ENCODE results near the gene TEKTIP1. TPM values are rescaled to one million over a fixed set of nuclear protein-coding genes. Genes with fewer than 3 reads are reported as not detected.
"Not testable (repeated sequence)": the region's sequence is repeated elsewhere in the genome, so short reads cannot be mapped to it uniquely, and the experiment has no call there.

The TEKTIP1 gene
- total RNA-seq, 1 experiment from 2014 or later = not detected

DNA sequence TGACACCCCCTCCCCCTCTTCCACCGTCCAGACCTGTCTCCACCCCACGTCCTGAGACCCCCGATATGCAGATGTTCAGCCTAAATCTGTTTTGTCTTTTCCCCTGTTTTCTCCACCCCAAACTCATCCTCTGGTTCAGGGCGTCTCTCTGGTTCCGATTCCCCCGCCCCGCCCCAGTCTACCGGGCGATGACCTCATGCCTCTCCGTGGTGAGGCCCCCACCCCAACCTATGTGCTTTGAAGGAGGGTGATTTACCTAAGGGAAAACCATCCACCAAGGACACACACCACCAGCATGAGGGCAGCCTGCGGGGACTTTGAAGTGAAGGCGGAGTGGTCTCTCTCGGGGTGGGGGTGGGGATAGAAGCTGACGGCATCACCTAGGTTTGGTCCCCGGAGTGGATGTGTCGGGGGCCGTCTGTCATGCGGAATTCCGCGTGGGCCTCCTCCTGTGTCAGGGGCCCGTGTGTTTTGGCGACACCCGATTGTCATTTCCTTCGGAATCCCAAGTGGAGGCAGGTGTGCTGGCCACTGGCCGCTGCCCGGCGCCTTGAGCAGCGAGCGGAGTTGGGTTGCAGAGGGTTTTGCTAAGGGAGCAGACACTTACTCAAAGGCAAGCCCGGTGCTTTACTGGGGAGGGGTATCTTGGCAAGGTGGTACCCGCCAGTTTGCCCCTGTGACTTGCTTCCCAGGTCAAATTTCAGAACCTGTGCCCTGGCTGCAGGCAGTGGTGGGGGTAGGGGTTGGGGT lies 31.4 kb upstream of the TEKTIP1 start:
- BruUV-seq (replicated peaks) = TSS peak; percentile 85
- Histone ChIP-seq H3K9me3 (ENCODE audit: control insufficient read depth, insufficient read depth, low read depth, low read length) (no peaks in the 10 kb centered on the region), H3K36me3 (ENCODE audit: control insufficient read depth, insufficient read depth, low read length) (peaks cover 3% of the 10 kb centered on the region), H3K27me3 (ENCODE audit: control insufficient read depth, insufficient read depth, low read length) (no peaks in the 10 kb centered on the region), H3K27ac (ENCODE audit: low read length) (peak overlapping the region; percentile 8; the same call in 1 of the 2 replicates), H3K4me3 (ENCODE audit: low read depth in 2 of 2, low read length in 2 of 2) (peak overlapping the region; percentile 72 to 73), H3K4me1 (ENCODE audit: control insufficient read depth, insufficient read depth, low read length) (no peaks in the 10 kb centered on the region; the same call in 1 of the 2 replicates)
- DNase-seq (ENCODE audit: low read depth, low spot score) (no peak), ATAC-seq (no peak)
- TF ChIP-seq, protein P1, sequence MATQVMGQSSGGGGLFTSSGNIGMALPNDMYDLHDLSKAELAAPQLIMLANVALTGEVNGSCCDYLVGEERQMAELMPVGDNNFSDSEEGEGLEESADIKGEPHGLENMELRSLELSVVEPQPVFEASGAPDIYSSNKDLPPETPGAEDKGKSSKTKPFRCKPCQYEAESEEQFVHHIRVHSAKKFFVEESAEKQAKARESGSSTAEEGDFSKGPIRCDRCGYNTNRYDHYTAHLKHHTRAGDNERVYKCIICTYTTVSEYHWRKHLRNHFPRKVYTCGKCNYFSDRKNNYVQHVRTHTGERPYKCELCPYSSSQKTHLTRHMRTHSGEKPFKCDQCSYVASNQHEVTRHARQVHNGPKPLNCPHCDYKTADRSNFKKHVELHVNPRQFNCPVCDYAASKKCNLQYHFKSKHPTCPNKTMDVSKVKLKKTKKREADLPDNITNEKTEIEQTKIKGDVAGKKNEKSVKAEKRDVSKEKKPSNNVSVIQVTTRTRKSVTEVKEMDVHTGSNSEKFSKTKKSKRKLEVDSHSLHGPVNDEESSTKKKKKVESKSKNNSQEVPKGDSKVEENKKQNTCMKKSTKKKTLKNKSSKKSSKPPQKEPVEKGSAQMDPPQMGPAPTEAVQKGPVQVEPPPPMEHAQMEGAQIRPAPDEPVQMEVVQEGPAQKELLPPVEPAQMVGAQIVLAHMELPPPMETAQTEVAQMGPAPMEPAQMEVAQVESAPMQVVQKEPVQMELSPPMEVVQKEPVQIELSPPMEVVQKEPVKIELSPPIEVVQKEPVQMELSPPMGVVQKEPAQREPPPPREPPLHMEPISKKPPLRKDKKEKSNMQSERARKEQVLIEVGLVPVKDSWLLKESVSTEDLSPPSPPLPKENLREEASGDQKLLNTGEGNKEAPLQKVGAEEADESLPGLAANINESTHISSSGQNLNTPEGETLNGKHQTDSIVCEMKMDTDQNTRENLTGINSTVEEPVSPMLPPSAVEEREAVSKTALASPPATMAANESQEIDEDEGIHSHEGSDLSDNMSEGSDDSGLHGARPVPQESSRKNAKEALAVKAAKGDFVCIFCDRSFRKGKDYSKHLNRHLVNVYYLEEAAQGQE (IDR thresholded peaks at IDR 0.05; ENCODE audit: insufficient read depth in 1 of 2, low read depth in 2 of 2, low read length in 1 of 2) = no peak
- TF ChIP-seq TCF7L2 (IDR thresholded peaks at IDR 0.05; ENCODE audit: low read depth, low read length) (peak; percentile 36; the same call in 1 of the 2 replicates), CTCF (IDR thresholded peaks at IDR 0.05) (no peak), POLR2AphosphoS5 (IDR thresholded peaks at IDR 0.05; ENCODE audit: low read depth, low read length) (no peak), SIN3A (IDR thresholded peaks at IDR 0.05; ENCODE audit: borderline replicate concordance, insufficient read depth, low read depth, low read length) (no peak)
- CTCF ChIA-PET = no interaction called here
- POLR2A ChIA-PET = interaction anchor here (0.9 kb wide), 1 partner anchor 285 kb away, joined by 9 read pairs; no protein-coding TSS in a partner anchor
- in situ Hi-C loops (cut with HindIII; ENCODE audit: low pct_unique_long_range_greater_than_20kb, low sequenced_read_pairs) = no loop called here
- intact Hi-C loops (cut with micrococcal nuclease; ENCODE audit: unreplicated experiment) = no loop called here

DNA sequence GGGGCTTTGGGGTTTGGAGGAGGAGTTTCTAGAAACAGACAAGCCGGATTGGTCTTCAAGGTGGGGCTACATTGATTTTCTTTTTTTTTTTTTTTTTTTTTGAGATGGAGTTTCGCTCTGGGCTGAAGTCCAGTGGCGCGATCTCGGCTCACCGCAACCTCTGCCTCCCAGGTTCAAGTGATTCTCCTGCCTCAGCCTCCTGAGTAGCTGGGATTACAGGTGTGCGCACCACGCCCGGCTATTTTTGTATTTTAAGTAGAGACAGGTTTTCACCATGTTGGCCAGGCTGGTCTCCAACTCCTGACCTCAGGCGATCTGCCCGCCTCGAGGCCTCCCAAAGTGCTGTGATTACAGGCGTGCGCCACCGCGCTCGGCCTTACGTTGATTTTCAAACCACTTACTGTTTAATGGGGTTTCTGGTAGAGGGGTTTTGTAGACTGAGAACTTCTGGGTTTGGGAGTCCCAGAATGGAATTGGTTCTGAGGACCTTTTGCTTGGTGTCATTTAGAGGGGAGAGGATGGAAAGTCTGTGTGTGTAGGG lies 30.8 kb upstream of the TEKTIP1 start:
- in situ Hi-C loops (cut with HindIII; ENCODE audit: low pct_unique_long_range_greater_than_20kb, low sequenced_read_pairs); intact Hi-C loops (cut with micrococcal nuclease; ENCODE audit: unreplicated experiment); H3K36me3 ChIP-seq (ENCODE audit: control insufficient read depth, insufficient read depth, low read length); H3K9me3 ChIP-seq (ENCODE audit: control insufficient read depth, insufficient read depth, low read depth, low read length); DNase-seq (ENCODE audit: low read depth, low spot score); H3K4me3 ChIP-seq (ENCODE audit: low read depth in 2 of 2, low read length in 2 of 2); ATAC-seq; H3K4me1 ChIP-seq (ENCODE audit: control insufficient read depth, insufficient read depth, low read length); H3K27me3 ChIP-seq (ENCODE audit: control insufficient read depth, insufficient read depth, low read length); H3K27ac ChIP-seq (ENCODE audit: low read length); CTCF ChIA-PET; BruUV-seq (replicated peaks): not testable (repeated sequence)
- POLR2A ChIA-PET = interaction anchor here (0.9 kb wide), 1 partner anchor 286 kb away, joined by 9 read pairs; no protein-coding TSS in a partner anchor
